Calu3 (cell line): ENCODE data around the gene GCN1. TPM values are rescaled to one million over a fixed set of nuclear protein-coding genes. Genes with fewer than 3 reads are reported as not detected.
A peak's percentile ranks its signal among the peaks of the same experiment; 100 is the strongest.

Experiments
- BruUV-seq: library from RNA; stranded (reverse); fragments of 400-500 nt; replicated peaks from 2 replicates; lab custom pipeline; 2021; lab: Mats Ljungman, UMichigan
- CTCF ChIA-PET: fragments of 300-600 bp; sonication (Branson Sonifier 250); formaldehyde crosslinking; loops from one replicate; lab custom pipeline; 2022; ENCODE audit warnings: antibody characterized with exemption; lab: Charles Lee
- DNase-seq: peaks from one replicate; pipeline ENCODE4 v3.0.0; 2022
- H3K27ac Mint-ChIP-seq: one replicate; pipeline ENCODE4 v1.8.0; 2022; ENCODE audit warnings: mixed read lengths; ENCODE audit not compliant: unreplicated experiment
- H3K27me3 Mint-ChIP-seq: one replicate; pipeline ENCODE4 v1.8.0; 2022; ENCODE audit warnings: mixed read lengths; ENCODE audit not compliant: unreplicated experiment
- H3K36me3 Mint-ChIP-seq: one replicate; pipeline ENCODE4 v1.8.0; 2022; ENCODE audit warnings: mild to moderate bottlenecking, moderate library complexity, mixed read lengths; ENCODE audit not compliant: insufficient read depth, unreplicated experiment
- H3K4me1 Mint-ChIP-seq: one replicate; pipeline ENCODE4 v1.8.0; 2022; ENCODE audit warnings: mild to moderate bottlenecking, low read depth, mixed read lengths; ENCODE audit not compliant: unreplicated experiment
- H3K4me3 Mint-ChIP-seq: one replicate; pipeline ENCODE4 v1.8.0; 2022; ENCODE audit warnings: mild to moderate bottlenecking, low read depth, moderate library complexity, mixed read lengths; ENCODE audit not compliant: unreplicated experiment
- H3K9me3 Mint-ChIP-seq: one replicate; pipeline ENCODE4 v1.8.0; 2022; ENCODE audit warnings: low read depth, mixed read lengths; ENCODE audit not compliant: unreplicated experiment
- intact Hi-C: fragments of 100-400 bp; cut with micrococcal nuclease; formaldehyde crosslinking; loops from one replicate; pipeline ENCODE4 v1.10.0; 2022; ENCODE audit not compliant: unreplicated experiment
- total RNA-seq: library from RNA; stranded (reverse); gene quantifications from 2 replicates; pipeline ENCODE4 v1.2.3, GENCODE V29; 2022
- TF ChIP-seq, protein P1 (sequence below): fragments of 200-600 bp; IDR thresholded peaks from one replicate; pipeline ENCODE4 v1.8.0; 2022; ENCODE audit warnings: antibody characterized with exemption; ENCODE audit not compliant: unreplicated experiment

Gene GCN1
- total RNA-seq, 1 experiment from 2014 or later, result 168 TPM

DNA sequence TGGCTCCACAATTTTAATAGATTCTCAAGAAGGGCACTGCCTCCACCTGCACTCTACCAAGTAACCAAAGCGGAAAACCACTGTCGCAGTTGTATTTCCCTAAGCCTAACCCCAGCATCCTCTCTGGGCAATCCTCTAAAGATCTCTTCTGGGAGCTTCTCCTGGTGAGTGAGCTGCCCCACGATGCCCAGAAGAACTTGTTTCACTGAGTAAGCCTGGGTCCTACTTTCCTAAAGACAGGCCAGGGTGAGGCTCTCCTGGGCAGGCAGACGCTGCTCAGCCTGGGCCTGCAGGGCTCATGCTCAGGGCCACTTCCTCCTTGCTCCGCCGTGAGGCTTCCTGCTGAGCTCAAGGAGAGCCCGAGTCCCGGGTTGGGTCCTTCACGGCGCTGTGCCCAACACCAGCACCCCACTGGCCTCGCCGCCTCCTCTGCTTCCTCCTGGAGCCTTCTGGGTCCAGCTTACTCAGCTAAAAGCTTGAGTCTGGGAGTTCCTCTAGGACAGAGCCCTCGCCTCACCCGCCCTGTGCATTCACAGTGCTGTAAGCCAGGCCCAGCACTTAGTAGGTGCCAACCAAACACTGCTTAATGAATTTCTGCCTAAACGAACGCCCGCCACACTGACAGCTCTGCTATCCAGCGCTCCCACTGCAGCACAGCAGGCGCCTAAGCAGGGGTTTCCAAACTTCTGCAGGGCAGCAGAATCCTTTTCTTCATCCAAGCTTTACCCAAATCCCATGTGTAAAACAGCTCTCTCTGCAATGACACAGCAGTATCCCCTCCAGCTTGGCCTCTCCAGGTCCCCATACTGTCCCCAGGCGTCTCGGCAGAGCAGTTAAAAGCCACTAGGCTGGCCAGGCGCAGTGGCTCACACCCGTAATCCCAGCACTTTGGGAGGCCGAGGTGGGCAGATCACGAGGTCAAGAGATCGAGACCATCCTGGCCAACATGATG is 83.7 kb downstream of the GCN1 start:
- CTCF ChIA-PET, result no interaction called here
- H3K9me3 Mint-ChIP-seq, result no peaks in the 10 kb centered on the region
- no TSS peak for BruUV-seq

DNA sequence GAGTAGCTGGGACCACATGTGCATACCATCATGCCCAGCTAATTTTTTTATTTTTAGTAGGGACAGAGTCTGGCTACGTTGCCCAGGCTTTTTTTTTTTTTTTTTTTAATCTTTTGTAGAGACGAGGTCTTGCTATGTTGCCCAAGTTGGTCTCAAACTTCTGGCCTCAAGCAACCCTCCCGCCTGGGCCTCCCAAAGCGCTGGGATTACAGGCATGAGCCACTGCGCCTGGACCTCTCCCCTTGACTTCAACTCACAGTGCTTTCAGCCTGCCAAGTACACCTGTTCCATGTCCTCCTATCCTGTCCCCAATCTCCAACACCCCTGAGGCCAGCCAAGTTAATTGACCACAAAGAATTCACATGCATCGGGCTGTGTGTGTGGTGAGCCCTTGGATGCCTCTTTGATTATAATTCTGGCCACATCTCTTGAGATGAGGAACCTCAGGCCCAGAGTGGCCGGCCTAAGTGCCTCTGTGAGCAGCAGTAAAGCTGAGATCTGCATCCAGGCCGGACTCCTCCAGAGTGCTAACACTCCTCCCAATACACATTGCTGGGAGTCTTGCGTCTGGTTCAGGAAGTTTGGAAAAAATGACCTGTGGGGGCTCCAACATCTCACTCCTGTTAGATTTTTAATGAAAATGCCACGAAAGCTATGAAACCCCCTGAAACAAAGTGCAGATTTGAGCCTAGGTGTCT is 84.8 kb downstream of the GCN1 start:
- peaks cover 38% of the 10 kb centered on the region for H3K36me3 Mint-ChIP-seq

More for the DNA sequence above, 83.7 kb downstream of the GCN1 start:
- TF ChIP-seq, protein P1, sequence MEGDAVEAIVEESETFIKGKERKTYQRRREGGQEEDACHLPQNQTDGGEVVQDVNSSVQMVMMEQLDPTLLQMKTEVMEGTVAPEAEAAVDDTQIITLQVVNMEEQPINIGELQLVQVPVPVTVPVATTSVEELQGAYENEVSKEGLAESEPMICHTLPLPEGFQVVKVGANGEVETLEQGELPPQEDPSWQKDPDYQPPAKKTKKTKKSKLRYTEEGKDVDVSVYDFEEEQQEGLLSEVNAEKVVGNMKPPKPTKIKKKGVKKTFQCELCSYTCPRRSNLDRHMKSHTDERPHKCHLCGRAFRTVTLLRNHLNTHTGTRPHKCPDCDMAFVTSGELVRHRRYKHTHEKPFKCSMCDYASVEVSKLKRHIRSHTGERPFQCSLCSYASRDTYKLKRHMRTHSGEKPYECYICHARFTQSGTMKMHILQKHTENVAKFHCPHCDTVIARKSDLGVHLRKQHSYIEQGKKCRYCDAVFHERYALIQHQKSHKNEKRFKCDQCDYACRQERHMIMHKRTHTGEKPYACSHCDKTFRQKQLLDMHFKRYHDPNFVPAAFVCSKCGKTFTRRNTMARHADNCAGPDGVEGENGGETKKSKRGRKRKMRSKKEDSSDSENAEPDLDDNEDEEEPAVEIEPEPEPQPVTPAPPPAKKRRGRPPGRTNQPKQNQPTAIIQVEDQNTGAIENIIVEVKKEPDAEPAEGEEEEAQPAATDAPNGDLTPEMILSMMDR, result no peak
- intact Hi-C loops, result no loop called here
- no peak overlapping the region for H3K27ac Mint-ChIP-seq
- peaks cover 40% of the 10 kb centered on the region for H3K36me3 Mint-ChIP-seq
- H3K27me3 Mint-ChIP-seq, result no peaks in the 10 kb centered on the region
- no peak overlapping the region for H3K4me3 Mint-ChIP-seq
- DNase-seq, result no peak
- H3K4me1 Mint-ChIP-seq, result peaks cover 15% of the 10 kb centered on the region

DNA sequence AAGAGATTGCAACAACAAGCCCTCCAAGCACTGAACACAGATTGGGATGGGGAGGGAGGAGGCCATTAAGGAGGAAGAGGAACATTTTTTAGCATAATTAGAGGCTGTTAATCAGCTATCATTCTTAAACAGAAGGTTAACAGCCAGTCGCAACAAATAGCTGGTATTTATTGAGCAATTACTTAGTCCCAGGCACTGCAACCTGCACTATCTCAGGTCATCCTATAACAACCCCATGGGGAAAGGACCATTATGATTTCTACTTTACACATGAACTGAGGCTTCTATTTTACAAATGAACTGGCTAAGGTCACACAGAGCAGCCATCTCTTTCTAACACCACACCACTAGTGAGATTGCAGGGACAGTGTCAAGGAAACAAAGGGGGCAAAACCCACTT is 88.4 kb downstream of the GCN1 start:
- no peak for DNase-seq
- no peak overlapping the region for H3K27ac Mint-ChIP-seq
- peaks cover 52% of the 10 kb centered on the region for H3K36me3 Mint-ChIP-seq
- no peaks in the 10 kb centered on the region for H3K9me3 Mint-ChIP-seq
- H3K27me3 Mint-ChIP-seq, result no peaks in the 10 kb centered on the region
- intact Hi-C loops, result no loop called here
- peaks cover 10% of the 10 kb centered on the region for H3K4me1 Mint-ChIP-seq
- TF ChIP-seq, protein P1, result no peak
- TSS peak; percentile 29 for BruUV-seq
- CTCF ChIA-PET, result no interaction called here
- no peak overlapping the region for H3K4me3 Mint-ChIP-seq

More for the DNA sequence above, 84.8 kb downstream of the GCN1 start:
- no peaks in the 10 kb centered on the region for H3K27me3 Mint-ChIP-seq
- CTCF ChIA-PET, result interaction anchor here (1.2 kb wide), 1 partner anchor 23 kb away, joined by 8 read pairs; no protein-coding TSS in a partner anchor
- H3K9me3 Mint-ChIP-seq, result no peaks in the 10 kb centered on the region
- TF ChIP-seq, protein P1, result no peak
- no peak overlapping the region for H3K4me3 Mint-ChIP-seq
- peaks cover 11% of the 10 kb centered on the region for H3K4me1 Mint-ChIP-seq
- BruUV-seq, result no TSS peak
- H3K27ac Mint-ChIP-seq, result no peak overlapping the region
- DNase-seq, result no peak
- intact Hi-C loops, result no loop called here

DNA sequence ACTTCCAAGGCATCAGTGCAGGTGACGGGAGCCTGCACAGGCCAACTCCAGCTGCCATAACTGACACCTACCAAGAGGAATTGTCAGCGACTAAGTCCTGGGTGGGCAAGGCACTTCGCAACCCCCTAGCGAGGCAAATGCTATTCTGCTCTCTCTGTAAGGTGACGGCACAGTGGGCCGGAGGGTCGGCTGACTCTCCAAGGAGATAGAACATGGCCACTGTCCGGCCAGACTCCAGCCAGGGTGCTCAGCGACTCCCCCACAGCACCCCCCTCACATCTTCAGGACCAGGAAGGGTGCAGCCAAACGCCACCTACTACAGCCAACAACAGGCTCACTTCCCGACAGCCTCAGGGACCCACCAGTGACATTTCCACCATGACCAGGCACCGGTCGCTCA is 91.1 kb downstream of the GCN1 start:
- Mint-ChIP-seq H3K27ac (peak overlapping the region; percentile 27), H3K4me1 (peaks cover 10% of the 10 kb centered on the region), H3K9me3 (no peaks in the 10 kb centered on the region), H3K27me3 (no peaks in the 10 kb centered on the region), H3K36me3 (peaks cover 57% of the 10 kb centered on the region), H3K4me3 (no peak overlapping the region)
- TF ChIP-seq, protein P1, result no peak
- CTCF ChIA-PET, result no interaction called here
- no peak for DNase-seq
- intact Hi-C loops, result no loop called here
- BruUV-seq, result no TSS peak
